Activated CD4-positive, CD25-positive, alpha-beta regulatory T cell treated with anti-CD3 and anti-CD28 coated beads, Interleukin-2, amount 50 U/mL, for 16 hours (primary cell): ENCODE measurements around the gene TMEM63A.
"Not testable (repeated sequence)": the region's sequence is repeated elsewhere in the genome, so short reads cannot be mapped to it uniquely, and the experiment has no call there.

Source experiments
- DNase-seq: peaks from one replicate; pipeline ENCODE4 v3.0.0-alpha.2; 2020; ENCODE audit warnings: low read depth, low spot score

Gene TMEM63A

DNA sequence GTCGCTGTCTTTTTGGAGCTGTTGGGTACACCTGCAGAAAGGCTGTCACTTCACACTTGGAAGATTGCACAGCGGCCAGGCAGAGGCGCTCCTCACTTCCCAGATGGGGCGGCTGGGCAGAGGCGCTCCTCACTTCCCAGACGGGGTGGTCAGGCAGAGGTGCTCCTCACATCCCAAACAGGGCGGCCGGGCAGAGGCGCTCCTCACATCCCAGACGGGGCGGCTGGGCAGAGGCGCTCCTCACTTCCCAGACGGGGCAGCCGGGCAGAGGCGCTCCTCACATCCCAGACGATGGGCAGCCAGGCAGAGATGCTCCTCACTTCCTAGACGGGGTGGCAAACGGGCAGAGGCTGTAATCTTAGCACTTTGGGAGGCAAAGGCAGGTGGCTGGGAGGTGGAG lies 86.1 kb downstream of the TMEM63A start:
- DNase-seq = not testable (repeated sequence)
